IMR-90 (cell line): ENCODE measurements around the gene PACS1. TPM values are rescaled to one million over a fixed set of nuclear protein-coding genes. Genes with fewer than 3 reads are reported as not detected.

Source experiments
- ATAC-seq: fragments of 200-7000 bp; cut with Tn5 transposase; 2 replicates; pipeline ENCODE4 v1.9.1; 2020; ENCODE audit warnings: low read depth, mild to moderate bottlenecking, moderate library complexity
- BruUV-seq: library from RNA; stranded (reverse); fragments of 400-500 nt; replicated peaks from 2 replicates; lab custom pipeline; 2021; lab: Mats Ljungman, UMichigan
- CTCF ChIA-PET: fragments of 300-600 bp; formaldehyde crosslinking; extraction: SDS; loops from one replicate; lab custom pipeline; 2021; ENCODE audit warnings: antibody characterized with exemption; lab: Yijun Ruan, JAX
- POLR2A ChIA-PET: fragments of 300-600 bp; sonication (Branson Sonifier 250); formaldehyde crosslinking; loops from one replicate; lab custom pipeline; 2022; ENCODE audit warnings: antibody characterized with exemption; ENCODE audit not compliant: unreplicated experiment; lab: Charles Lee
- DNase-seq: peaks from one replicate; pipeline ENCODE4 v3.0.0; 2013
- H2AFZ ChIP-seq: replicated peaks from 2 replicates; pipeline ENCODE3; 2013; ENCODE audit warnings: low read length, mild to moderate bottlenecking; ENCODE audit not compliant: poor library complexity
- H2AK5ac ChIP-seq: 2 replicates; pipeline ENCODE4 v1.6.1; 2013; ENCODE audit warnings: low read depth, low read length, inconsistent platforms
- H2AK9ac ChIP-seq: replicated peaks from 2 replicates; pipeline ENCODE3; 2013; ENCODE audit warnings: mild to moderate bottlenecking, low read depth, low read length, moderate library complexity; ENCODE audit not compliant: poor library complexity
- H2BK120ac ChIP-seq: 2 replicates; pipeline ENCODE4 v1.6.1; 2013; ENCODE audit warnings: low read depth, low read length, inconsistent platforms
- H2BK15ac ChIP-seq: 3 replicates; pipeline ENCODE4 v1.6.1; 2013; ENCODE audit warnings: low read depth, low read length, inconsistent platforms
- H2BK20ac ChIP-seq: 2 replicates; pipeline ENCODE4 v1.6.1; 2013; ENCODE audit warnings: low read depth, mild to moderate bottlenecking, inconsistent platforms, low read length, moderate library complexity
- H2BK5ac ChIP-seq: 2 replicates; pipeline ENCODE4 v1.6.1; 2013; ENCODE audit warnings: mild to moderate bottlenecking, low read depth, low read length, inconsistent platforms; ENCODE audit not compliant: poor library complexity, severe bottlenecking
- H3K14ac ChIP-seq: replicated peaks from 2 replicates; pipeline ENCODE4 v1.6.1; 2013; ENCODE audit warnings: low read depth, low read length, inconsistent platforms
- H3K18ac ChIP-seq: 2 replicates; pipeline ENCODE4 v1.6.1; 2013; ENCODE audit warnings: low read depth, low read length, control low read depth
- H3K23ac ChIP-seq: 2 replicates; pipeline ENCODE4 v1.6.1; 2013; ENCODE audit warnings: low read depth, low read length, inconsistent platforms
- H3K27ac ChIP-seq: 2 replicates; pipeline ENCODE4 v1.5.1; 2013; ENCODE audit warnings: mild to moderate bottlenecking, control low read depth, low read length; ENCODE audit not compliant: insufficient read depth
- H3K27me3 ChIP-seq: 2 replicates; pipeline ENCODE4 v1.6.1; 2013; ENCODE audit warnings: low read length; ENCODE audit not compliant: control insufficient read depth, insufficient read depth
- H3K36me3 ChIP-seq: 2 replicates; pipeline ENCODE4 v1.6.1; 2013; ENCODE audit warnings: low read length, mixed read lengths; ENCODE audit not compliant: control insufficient read depth, insufficient read depth
- H3K4ac ChIP-seq: 2 replicates; pipeline ENCODE4 v1.6.1; 2013; ENCODE audit warnings: low read depth, low read length, inconsistent platforms
- H3K4me1 ChIP-seq: 2 replicates; pipeline ENCODE4 v1.6.1; 2013; ENCODE audit warnings: low read length, mixed read lengths; ENCODE audit not compliant: control insufficient read depth, insufficient read depth
- H3K4me2 ChIP-seq: 2 replicates; pipeline ENCODE4 v1.6.1; 2013; ENCODE audit warnings: low read depth, mild to moderate bottlenecking, control low read depth, low read length, moderate library complexity
- H3K4me3 ChIP-seq: 2 replicates; pipeline ENCODE4 v1.5.1; 2013; ENCODE audit warnings: low read depth, mild to moderate bottlenecking, control low read depth, low read length, moderate library complexity; ENCODE audit not compliant: insufficient read depth
- H3K56ac ChIP-seq: 2 replicates; pipeline ENCODE4 v1.6.1; 2013; ENCODE audit warnings: low read length, inconsistent platforms; ENCODE audit not compliant: insufficient read depth; ENCODE audit errors: extremely low read depth
- H3K79me1 ChIP-seq, 2 experiments: 2 replicates each; pipeline ENCODE4 v1.6.1; 2013; ENCODE audit warnings: low read length in 2 of 2, inconsistent platforms in 1 of 2, low read depth in 1 of 2
- H3K9ac ChIP-seq: 2 replicates; pipeline ENCODE4 v1.6.1; 2013; ENCODE audit warnings: low read depth, low read length, control low read depth
- H3K9me1 ChIP-seq: 2 replicates; pipeline ENCODE4 v1.6.1; 2013; ENCODE audit warnings: low read length, inconsistent platforms; ENCODE audit not compliant: insufficient read depth
- H3K9me3 ChIP-seq: 2 replicates; pipeline ENCODE4 v1.6.1; 2013; ENCODE audit warnings: low read length; ENCODE audit not compliant: control insufficient read depth, insufficient read depth
- H4K20me1 ChIP-seq: 2 replicates; pipeline ENCODE4 v1.6.1; 2013; ENCODE audit warnings: low read length, inconsistent platforms; ENCODE audit not compliant: insufficient read depth
- H4K5ac ChIP-seq: 2 replicates; pipeline ENCODE4 v1.6.1; 2013; ENCODE audit warnings: mild to moderate bottlenecking, low read depth, low read length, control low read depth
- H4K8ac ChIP-seq, 2 experiments: 2 replicates each; pipeline ENCODE4 v1.6.1; 2013; ENCODE audit warnings: low read depth in 2 of 2, low read length in 2 of 2, control low read depth in 1 of 2, inconsistent platforms in 1 of 2
- H4K91ac ChIP-seq: 2 replicates; pipeline ENCODE4 v1.6.1; 2013; ENCODE audit warnings: low read depth, low read length, inconsistent platforms; ENCODE audit not compliant: insufficient read depth
- CTCF ChIP-seq: conservative IDR thresholded peaks from 2 replicates; pipeline ENCODE4 v1.5.1; 2012; ENCODE audit warnings: mild to moderate bottlenecking, low read depth, low read length, improper control_type of control experiment
- FOS ChIP-seq: fragments of 150-350 bp; IDR thresholded peaks from 2 replicates; pipeline ENCODE4 v1.6.1; 2016; ENCODE audit warnings: low read depth, low read length
- RAD21 ChIP-seq: IDR thresholded peaks from 2 replicates; pipeline ENCODE4 v1.6.1; 2012; ENCODE audit warnings: low read length, improper control_type of control experiment
- SMC3 ChIP-seq: fragments of 150-350 bp; IDR thresholded peaks from 2 replicates; pipeline ENCODE4 v1.6.1; 2016; ENCODE audit warnings: low read depth, mild to moderate bottlenecking, antibody characterized with exemption, low read length, moderate library complexity
- WGBS, 2 experiments: methylation state at CpG; one replicate each; pipeline versions ENCODE4 v1.1.5 to v1.1.7; 2013; ENCODE audit warnings: missing lambda C conversion rate in 2 of 2; ENCODE audit not compliant: insufficient read length in 1 of 2; ENCODE audit errors: extremely low coverage in 2 of 2; 5-methylcytosine and 5-hydroxymethylcytosine counted together
- dilution Hi-C: fragments of 300-500 bp; cut with HindIII; formaldehyde crosslinking; loops from one replicate; pipeline ENCODE4 v1.14.3; 2018; ENCODE audit warnings: low sequenced_read_pairs; ENCODE audit not compliant: unreplicated experiment
- in situ Hi-C: fragments of 300-500 bp; cut with MboI; formaldehyde crosslinking; loops from 3 replicates; pipeline ENCODE4 v1.14.3; 2019; ENCODE audit warnings: low sequenced_read_pairs, inconsistent platforms, mixed read lengths
- intact Hi-C: fragments of 100-400 bp; cut with micrococcal nuclease; formaldehyde crosslinking; loops from 2 replicates; pipeline ENCODE4 v1.10.0; 2022
- polyA plus RNA-seq, 3 experiments: library from polyadenylated mRNA; depleted of rRNA; stranded (reverse); fragments of >200 nt; gene quantifications; 2 replicates each; pipeline ENCODE4 v1.2.3, GENCODE V29; 2012; ENCODE audit warnings: low replicate concordance in 1 of 3
- total RNA-seq: library from RNA; depleted of rRNA; stranded (reverse); fragments of >200 nt; gene quantifications from 2 replicates; pipeline ENCODE4 v1.2.3, GENCODE V29; 2012

The PACS1 gene
- total and polyA plus RNA-seq, 2 of the 4 experiments (the other 2 are of a cell fraction) = 7.3 to 32.0 TPM

- H3K27me3 ChIP-seq = no peaks in the 10 kb centered on the region
- H3K27ac ChIP-seq = peak overlapping the region; percentile 75; the same call in 1 of the 2 replicates
- H2AFZ ChIP-seq = peak overlapping the region; percentile 77
- H3K36me3 ChIP-seq = peaks cover 47% of the 10 kb centered on the region
- dilution Hi-C loops = no loop called here
- H3K9ac ChIP-seq = no peak overlapping the region
- H2BK20ac ChIP-seq = no peak overlapping the region
- peaks cover 25 to 60% of the 10 kb centered on the region in 2 experiments for H3K79me1 ChIP-seq
- H4K91ac ChIP-seq = no peak overlapping the region
- H2BK15ac ChIP-seq = no peak overlapping the region
- peaks cover 12% of the 10 kb centered on the region for H3K4me1 ChIP-seq
- no peak overlapping the region for H3K14ac ChIP-seq
- ChIA-PET POLR2A (no interaction called here), CTCF (interaction anchor here (0.9 to 2.5 kb wide), 6 partner anchors 8 to 76 kb away, joined by 3 to 11 read pairs (median 3); partner anchors contain the start of gene SF3B2)
- in situ Hi-C loops = no loop called here
- no peak overlapping the region for H4K5ac ChIP-seq
- no peak overlapping the region for H2BK120ac ChIP-seq
- TF ChIP-seq FOS = no peak
- TF ChIP-seq SMC3 = peak; percentile 68
- peak; percentile 71 for TF ChIP-seq RAD21
- TF ChIP-seq CTCF = peak; percentile 80
- no peak overlapping the region for H3K18ac ChIP-seq
- no peak overlapping the region for H3K4me3 ChIP-seq
- DNase-seq (peak; percentile 68), ATAC-seq (no peak)
- H2AK5ac ChIP-seq = no peak overlapping the region
- intact Hi-C loops = no loop called here
- WGBS, 2 experiments = 60% methylated on average over 8 of the region's 17 CpGs; no CpG with 5 or more reads in 1 of the 2 experiments
- no peaks in the 10 kb centered on the region for H3K9me3 ChIP-seq
- BruUV-seq = TSS peak; percentile 35
- H4K8ac ChIP-seq = peak overlapping the region in 1 of 2 experiments; percentile 12; a peak in 1 of 4 replicates
- peak overlapping the region; percentile 68 for H2AK9ac ChIP-seq
- peak overlapping the region; percentile 84; the same call in 1 of the 2 replicates for H3K4ac ChIP-seq
- H3K56ac ChIP-seq = no peak overlapping the region
- H2BK5ac ChIP-seq = peak overlapping the region; percentile 76
- H3K9me1 ChIP-seq = peaks cover 13% of the 10 kb centered on the region
- no peak overlapping the region for H3K4me2 ChIP-seq
- peaks cover 32% of the 10 kb centered on the region for H4K20me1 ChIP-seq
- no peak overlapping the region for H3K23ac ChIP-seq
These were observed 1.8 kb upstream of the PACS1 start for GRCh38 chr11:66068154-66068821.
